ENCODE measurements around the gene RAPGEF1. TPM values are rescaled to one million over a fixed set of nuclear protein-coding genes. Genes with fewer than 3 reads are reported as not detected.

Gene RAPGEF1
- total and polyA plus RNA-seq, 3 donors from 2014 or later, result 36.1 to 56.9 (median 55.8) TPM

- Histone ChIP-seq H3K4me3 (no peak overlapping the region), H3K27me3 (no peaks in the 10 kb centered on the region), H3K4me1 (no peaks in the 10 kb centered on the region), H3K9me3 (no peaks in the 10 kb centered on the region), H3K27ac (no peak overlapping the region), H3K36me3 (ENCODE audit: low read depth, missing control alignments) (no peaks in the 10 kb centered on the region)
- intact Hi-C loops (cut with DNase I; ENCODE audit: low total_unique reads), result no loop called here
- WGBS, 2 donors, result 88 to 94% methylated on average over 2 to 9 of the region's 9 CpGs
- DNase-seq, result no peak
- TF ChIP-seq POLR2A (IDR thresholded peaks at IDR 0.05), result no peak
- no peak for TF ChIP-seq CTCF (IDR thresholded peaks at IDR 0.05)
Observed at GRCh38 chr9:131588396-131588795, 151.5 kb downstream of the RAPGEF1 start.

GRCh38 chr9:131587906-131588305 lies 152.0 kb downstream of the RAPGEF1 start:
- Histone ChIP-seq H3K27ac (no peak overlapping the region), H3K36me3 (ENCODE audit: low read depth, missing control alignments) (no peaks in the 10 kb centered on the region), H3K27me3 (no peaks in the 10 kb centered on the region), H3K4me1 (no peaks in the 10 kb centered on the region), H3K4me3 (no peak overlapping the region), H3K9me3 (no peaks in the 10 kb centered on the region)
- TF ChIP-seq POLR2A (IDR thresholded peaks at IDR 0.05) (no peak), CTCF (IDR thresholded peaks at IDR 0.05) (no peak)
- 83 to 100% methylated on average over 5 to 13 of the region's 14 CpGs for WGBS, 2 donors
- no peak for DNase-seq
- intact Hi-C loops (cut with DNase I; ENCODE audit: low total_unique reads), result no loop called here

GRCh38 chr9:131587331-131587730 lies 152.5 kb downstream of the RAPGEF1 start:
- intact Hi-C loops (cut with DNase I; ENCODE audit: low total_unique reads), result no loop called here
- Histone ChIP-seq H3K4me3 (no peak overlapping the region), H3K27me3 (no peaks in the 10 kb centered on the region), H3K27ac (no peak overlapping the region), H3K9me3 (no peaks in the 10 kb centered on the region), H3K36me3 (ENCODE audit: low read depth, missing control alignments) (no peaks in the 10 kb centered on the region), H3K4me1 (no peaks in the 10 kb centered on the region)
- 89 to 93% methylated on average over 9 of the region's 9 CpGs for WGBS, 2 donors
- TF ChIP-seq POLR2A (IDR thresholded peaks at IDR 0.05) (no peak), CTCF (IDR thresholded peaks at IDR 0.05) (no peak)
- no peak for DNase-seq

- Histone ChIP-seq H3K27ac (no peak overlapping the region), H3K36me3 (ENCODE audit: low read depth, missing control alignments) (no peaks in the 10 kb centered on the region), H3K27me3 (no peaks in the 10 kb centered on the region), H3K9me3 (no peaks in the 10 kb centered on the region), H3K4me1 (no peaks in the 10 kb centered on the region), H3K4me3 (no peak overlapping the region)
- TF ChIP-seq POLR2A (IDR thresholded peaks at IDR 0.05), result no peak
- no peak for TF ChIP-seq CTCF (IDR thresholded peaks at IDR 0.05)
- 73 to 86% methylated on average over 7 to 8 of the region's 8 CpGs for WGBS, 2 donors
- no peak for DNase-seq
- intact Hi-C loops (cut with DNase I; ENCODE audit: low total_unique reads), result no loop called here
Observed at GRCh38 chr9:131585375-131585774, 154.5 kb downstream of the RAPGEF1 start.

GRCh38 chr9:131584858-131585257 lies 155.0 kb downstream of the RAPGEF1 start:
- WGBS, 2 donors, result 72 to 82% methylated on average over 7 of the region's 7 CpGs
- TF ChIP-seq POLR2A (IDR thresholded peaks at IDR 0.05) (no peak), CTCF (IDR thresholded peaks at IDR 0.05) (no peak)

More at GRCh38 chr9:131584858-131585257, 155.0 kb downstream of the RAPGEF1 start:
- Histone ChIP-seq H3K27me3 (no peaks in the 10 kb centered on the region), H3K4me1 (no peaks in the 10 kb centered on the region), H3K4me3 (no peak overlapping the region), H3K27ac (no peak overlapping the region), H3K9me3 (no peaks in the 10 kb centered on the region), H3K36me3 (ENCODE audit: low read depth, missing control alignments) (no peaks in the 10 kb centered on the region)
- intact Hi-C loops (cut with DNase I; ENCODE audit: low total_unique reads), result no loop called here
- DNase-seq, result no peak

Data from testis (tissue), 3 donors.